GM13977 (cell line): ENCODE data around the gene MBD5.

Experiments
- DNase-seq: peaks from one replicate; pipeline ENCODE4 v3.0.0; 2012; ENCODE audit warnings: low spot score
- in situ Hi-C: fragments of 300-500 bp; cut with MboI; formaldehyde crosslinking; loops from one replicate; pipeline ENCODE4 v1.12.0; 2022; ENCODE audit warnings: low sequenced_read_pairs, low pct_unique_long_range_greater_than_20kb, mixed read lengths, inconsistent platforms; ENCODE audit not compliant: unreplicated experiment
- TF ChIP-seq, protein P1 (sequence below): IDR thresholded peaks from 2 replicates; pipeline ENCODE4 v1.5.1; 2012; ENCODE audit warnings: mild to moderate bottlenecking, control low read depth; ENCODE audit not compliant: insufficient read depth; ENCODE audit errors: extremely low read depth, missing control alignments

The MBD5 gene

DNA sequence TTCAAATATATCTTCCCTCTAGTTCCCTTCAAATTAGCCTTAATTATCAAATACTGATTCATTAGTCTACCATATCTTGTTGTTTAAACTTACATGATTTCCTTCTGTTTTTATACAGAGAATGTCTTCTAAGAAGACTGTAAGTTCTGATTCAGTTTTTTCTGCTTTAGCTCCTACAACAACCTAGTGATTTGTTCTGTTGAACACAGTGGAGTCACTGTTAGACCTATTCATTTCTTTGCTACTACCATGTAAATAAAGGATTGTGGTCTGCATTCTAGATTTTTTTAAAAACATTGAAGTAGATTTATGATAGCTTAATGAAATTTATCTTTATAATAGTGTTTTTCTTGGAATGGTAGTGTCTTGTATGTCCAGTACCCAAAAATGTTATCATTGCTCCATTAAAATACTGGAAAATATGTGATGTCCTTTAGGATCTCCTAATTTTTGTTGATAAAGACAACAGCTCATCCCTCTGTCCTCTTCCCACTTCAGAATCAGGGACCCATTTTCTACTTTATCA lies 146.4 kb downstream of the MBD5 start:
- TF ChIP-seq, protein P1, sequence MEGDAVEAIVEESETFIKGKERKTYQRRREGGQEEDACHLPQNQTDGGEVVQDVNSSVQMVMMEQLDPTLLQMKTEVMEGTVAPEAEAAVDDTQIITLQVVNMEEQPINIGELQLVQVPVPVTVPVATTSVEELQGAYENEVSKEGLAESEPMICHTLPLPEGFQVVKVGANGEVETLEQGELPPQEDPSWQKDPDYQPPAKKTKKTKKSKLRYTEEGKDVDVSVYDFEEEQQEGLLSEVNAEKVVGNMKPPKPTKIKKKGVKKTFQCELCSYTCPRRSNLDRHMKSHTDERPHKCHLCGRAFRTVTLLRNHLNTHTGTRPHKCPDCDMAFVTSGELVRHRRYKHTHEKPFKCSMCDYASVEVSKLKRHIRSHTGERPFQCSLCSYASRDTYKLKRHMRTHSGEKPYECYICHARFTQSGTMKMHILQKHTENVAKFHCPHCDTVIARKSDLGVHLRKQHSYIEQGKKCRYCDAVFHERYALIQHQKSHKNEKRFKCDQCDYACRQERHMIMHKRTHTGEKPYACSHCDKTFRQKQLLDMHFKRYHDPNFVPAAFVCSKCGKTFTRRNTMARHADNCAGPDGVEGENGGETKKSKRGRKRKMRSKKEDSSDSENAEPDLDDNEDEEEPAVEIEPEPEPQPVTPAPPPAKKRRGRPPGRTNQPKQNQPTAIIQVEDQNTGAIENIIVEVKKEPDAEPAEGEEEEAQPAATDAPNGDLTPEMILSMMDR: no peak
- DNase-seq: no peak
- in situ Hi-C loops: no loop called here

DNA sequence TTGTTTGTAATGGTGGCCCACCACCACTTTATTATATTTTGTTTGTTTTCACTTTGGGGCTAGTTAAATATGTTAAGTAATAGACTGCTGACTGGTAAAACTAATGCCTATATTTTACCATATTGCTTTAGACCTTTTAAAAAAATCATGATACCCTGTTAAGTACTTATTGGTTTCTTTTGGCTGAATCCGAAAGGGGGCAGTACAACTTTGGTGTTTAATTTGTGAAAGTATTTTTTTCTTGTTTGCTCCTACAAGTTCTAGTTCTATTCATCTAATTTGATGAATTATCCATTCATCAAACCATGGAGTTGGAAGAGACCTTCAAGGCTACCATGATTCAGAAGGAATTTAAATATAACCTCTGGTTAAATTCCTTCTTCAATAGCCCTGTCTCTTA lies 147.0 kb downstream of the MBD5 start:
- in situ Hi-C loops: no loop called here
- DNase-seq: no peak
- TF ChIP-seq, protein P1: no peak

DNA sequence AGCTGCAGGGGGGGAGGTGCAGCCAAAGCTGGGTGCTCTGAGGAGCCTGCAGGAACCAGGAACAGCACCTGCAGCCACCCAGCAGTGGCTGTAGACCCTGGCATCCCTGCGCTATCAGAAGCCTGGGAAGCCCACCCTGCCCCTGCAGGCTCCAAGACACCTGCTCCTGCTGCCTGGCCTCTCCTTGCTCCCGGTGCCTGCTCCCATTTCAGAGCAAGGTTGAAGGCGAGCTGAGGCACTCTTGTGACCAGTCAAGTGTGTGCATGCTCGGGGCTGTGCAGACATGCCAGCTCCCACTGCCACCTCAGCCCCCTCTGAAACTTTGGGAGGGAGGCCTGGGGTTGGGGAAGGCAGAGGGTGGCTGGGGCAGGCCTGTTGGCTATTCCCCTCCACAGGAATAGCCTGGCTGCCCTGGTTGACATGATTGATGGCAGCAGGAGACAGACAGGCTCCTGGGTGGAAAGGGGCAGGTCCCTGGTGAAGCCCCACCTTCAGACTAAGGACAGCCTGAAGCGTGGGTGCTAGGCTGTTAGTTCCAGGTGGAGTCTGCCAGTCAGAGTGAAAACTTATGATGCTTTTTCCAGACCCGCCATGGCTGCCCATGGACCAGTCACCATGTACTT lies 151.4 kb downstream of the MBD5 start:
- no peak for DNase-seq
- in situ Hi-C loops: no loop called here
- TF ChIP-seq, protein P1: no peak

DNA sequence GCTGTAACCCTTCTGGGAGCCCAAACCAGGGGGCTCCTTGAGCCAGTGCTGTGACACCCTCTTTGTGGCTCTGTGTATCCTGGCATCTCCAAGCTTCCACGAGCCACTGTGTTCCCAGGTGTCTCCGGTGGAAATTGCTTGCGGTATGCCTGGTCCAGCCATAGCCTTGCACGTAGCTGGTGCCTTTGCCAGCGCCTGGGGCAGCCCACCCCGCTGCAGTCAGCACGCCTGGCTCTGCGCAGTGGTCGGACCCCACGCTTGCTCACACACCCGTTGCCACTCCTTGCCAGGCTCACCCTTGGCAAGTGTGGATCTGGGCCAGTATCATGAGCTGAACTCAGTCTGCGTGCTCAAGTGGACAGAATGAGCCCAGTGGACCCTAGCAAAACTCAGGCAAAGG lies 152.3 kb downstream of the MBD5 start:
- in situ Hi-C loops: no loop called here
- TF ChIP-seq, protein P1: no peak
- DNase-seq: no peak

DNA sequence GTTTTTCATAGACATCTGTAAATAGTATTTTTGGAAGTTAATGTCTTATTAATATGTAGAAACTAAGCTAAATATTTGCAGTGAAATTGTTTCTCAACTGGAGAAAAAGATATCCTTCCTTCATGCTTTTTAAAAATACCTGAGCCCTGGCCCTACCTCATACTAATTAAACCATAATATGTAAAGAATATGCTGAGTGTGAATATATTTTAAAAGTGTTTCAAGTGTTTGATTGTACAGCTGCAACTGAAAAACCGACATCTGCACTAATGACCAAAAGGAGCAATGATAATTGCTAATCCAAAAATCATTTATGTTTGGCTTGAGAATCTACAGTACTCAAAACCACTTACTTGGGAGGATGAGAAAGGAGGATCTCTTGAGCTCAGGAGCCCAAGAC lies 156.7 kb downstream of the MBD5 start:
- in situ Hi-C loops: no loop called here
- DNase-seq: no peak
- TF ChIP-seq, protein P1: no peak

DNA sequence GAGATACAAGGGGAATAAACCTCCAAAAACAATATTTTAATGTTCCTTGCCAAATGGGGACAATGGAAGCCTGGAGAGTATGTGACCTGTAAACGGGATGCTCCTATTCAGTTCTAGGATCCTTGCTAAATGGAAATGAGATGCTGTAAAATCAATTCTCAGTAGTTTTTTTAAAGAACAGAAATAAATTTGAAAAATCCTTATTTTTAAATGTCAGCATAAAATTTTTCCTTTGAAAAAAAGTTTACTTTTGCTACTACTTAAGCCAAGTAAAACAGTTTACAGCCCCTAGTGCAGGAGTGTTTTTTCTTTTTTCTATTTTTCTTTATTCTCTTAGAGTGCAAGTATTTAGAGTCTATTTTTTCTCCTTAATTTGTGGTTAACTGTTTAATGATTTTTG lies 158.8 kb downstream of the MBD5 start:
- in situ Hi-C loops: no loop called here
- DNase-seq: no peak
- TF ChIP-seq, protein P1: no peak

DNA sequence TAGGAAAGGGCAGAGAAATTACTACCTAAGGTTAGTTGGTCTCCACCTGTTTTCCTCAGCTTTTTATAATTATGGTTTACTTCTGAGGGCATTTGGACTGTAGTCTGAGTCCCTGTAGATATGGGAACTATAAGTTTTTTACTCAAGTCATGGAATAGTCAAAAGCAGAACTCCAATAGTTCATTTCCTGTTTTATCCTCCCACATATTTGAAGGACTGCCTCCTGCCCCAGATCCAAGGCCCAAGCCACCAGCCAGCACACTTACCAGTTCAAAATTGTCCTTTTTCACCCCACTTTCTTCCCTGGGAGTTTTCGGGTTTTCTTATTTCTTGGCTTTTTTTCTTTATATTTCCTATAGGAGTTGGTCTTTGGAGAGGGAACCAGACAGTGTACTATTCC lies 164.1 kb downstream of the MBD5 start:
- in situ Hi-C loops: no loop called here
- no peak for DNase-seq
- TF ChIP-seq, protein P1: no peak
